H1 (cell line): ENCODE measurements around the gene SGMS1. TPM values are rescaled to one million over a fixed set of nuclear protein-coding genes. Genes with fewer than 3 reads are reported as not detected.

Source experiments
- ATF2 ChIP-seq: IDR thresholded peaks from 2 replicates; pipeline ENCODE4 v1.6.1; 2012; ENCODE audit warnings: low read length, inconsistent platforms
- CEBPB ChIP-seq: IDR thresholded peaks from 2 replicates; pipeline ENCODE4 v1.6.1; 2012; ENCODE audit warnings: low read depth, low read length
- EP300 ChIP-seq, 2 experiments: IDR thresholded peaks; 1 replicate in 1 of 2; 2 replicates in 1 of 2; pipeline ENCODE4 v1.6.1; 2011 to 2012; ENCODE audit warnings: low read depth in 2 of 2, low read length in 2 of 2, mild to moderate bottlenecking in 2 of 2, borderline replicate concordance in 1 of 2, inconsistent platforms in 1 of 2, moderate library complexity in 1 of 2
- GTF2F1 ChIP-seq: IDR thresholded peaks from 2 replicates; pipeline ENCODE4 v1.6.1; 2012; ENCODE audit warnings: low read depth, low read length, improper control_type of control experiment, borderline replicate concordance
- MAFK ChIP-seq: IDR thresholded peaks from 2 replicates; pipeline ENCODE4 v1.6.1; 2012; ENCODE audit warnings: low read depth, mild to moderate bottlenecking, improper control_type of control experiment, low read length
- RAD21 ChIP-seq, 2 experiments: IDR thresholded peaks in 1 of 2; conservative IDR thresholded peaks in 1 of 2; 2 replicates each; pipeline ENCODE4 v1.6.1; 2011; ENCODE audit warnings: low read depth in 2 of 2, low read length in 2 of 2, improper control_type of control experiment in 1 of 2, inconsistent platforms in 1 of 2, mild to moderate bottlenecking in 1 of 2, moderate library complexity in 1 of 2
- SRF ChIP-seq: IDR thresholded peaks from 2 replicates; pipeline ENCODE4 v1.6.1; 2011; ENCODE audit warnings: mild to moderate bottlenecking, low read depth, low read length, moderate library complexity
- TCF12 ChIP-seq: IDR thresholded peaks from 2 replicates; pipeline ENCODE4 v1.6.1; 2011; ENCODE audit warnings: low read depth, mild to moderate bottlenecking, low read length
- polyA plus RNA-seq, 7 experiments: library from polyadenylated mRNA; depleted of rRNA in 3 of 7; stranded (reverse) in 5 of 7; unstranded in 2 of 7; fragments of >200 nt in 5 of 7; fragments of 200-250 nt in 2 of 7; gene quantifications; 1 replicate in 5 of 7; 2 replicates in 1 of 7; 4 replicates in 1 of 7; pipeline versions ENCODE4 v1.2.1 to v1.2.3, GENCODE V29; 2011 to 2013; ENCODE audit warnings: missing spikeins in 2 of 7, mixed read lengths in 2 of 7
- total RNA-seq: library from RNA; stranded (reverse); fragmentation: NEBNext Ultra II Directional; extraction: Animal tissue kit (Norgen Biotek cat#: 25700); gene quantifications from 2 replicates; pipeline ENCODE4 v1.2.1, GENCODE V29; 2021
- TF ChIP-seq, protein P1 (sequence below): IDR thresholded peaks from 2 replicates; pipeline ENCODE4 v1.6.1; 2012; ENCODE audit warnings: inconsistent platforms

SGMS1 gene
- total and polyA plus RNA-seq, 2 of the 8 experiments (the other 6 are each of a cell fraction or from before 2014, with no cell fraction given), result 6.0 to 15.6 TPM

GRCh38 chr10:50345545-50345944 is 278.2 kb downstream of the SGMS1 start (continued):
- TF ChIP-seq SRF (no peak), ATF2 (no peak), RAD21 (IDR thresholded peaks at IDR 0.05 in 1 of 2, conservative IDR thresholded peaks at IDR 0.05 in 1 of 2; ENCODE audit: low read depth in 2 of 2, low read length in 2 of 2) (no peak), EP300 (IDR thresholded peaks at IDR 0.05; ENCODE audit: borderline replicate concordance in 1 of 2, low read depth in 2 of 2, low read length in 2 of 2) (no peak), GTF2F1 (no peak), MAFK (no peak), TCF12 (no peak), CEBPB (no peak)
- TF ChIP-seq, protein P1, sequence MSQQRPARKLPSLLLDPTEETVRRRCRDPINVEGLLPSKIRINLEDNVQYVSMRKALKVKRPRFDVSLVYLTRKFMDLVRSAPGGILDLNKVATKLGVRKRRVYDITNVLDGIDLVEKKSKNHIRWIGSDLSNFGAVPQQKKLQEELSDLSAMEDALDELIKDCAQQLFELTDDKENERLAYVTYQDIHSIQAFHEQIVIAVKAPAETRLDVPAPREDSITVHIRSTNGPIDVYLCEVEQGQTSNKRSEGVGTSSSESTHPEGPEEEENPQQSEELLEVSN, result no peak
- TF ChIP-seq, all 59 proteins: peak for 0
